Right cardiac atrium (tissue), 5 donors: ENCODE measurements around the gene GPC6. TPM values are rescaled to one million over a fixed set of nuclear protein-coding genes. Genes with fewer than 3 reads are reported as not detected.

Source experiments
- ATAC-seq, 2 donors: fragments of 200-7000 bp; cut with Tn5 transposase; one replicate each; pipeline versions ENCODE4 v1.8.0 to v1.9.1; 2020; ENCODE audit warnings: moderate library complexity in 2 of 2, mild to moderate bottlenecking in 1 of 2
- DNase-seq, 3 donors: peaks; one replicate each; pipeline ENCODE4 v3.0.0-alpha.2; 2020
- H3K27ac ChIP-seq: one replicate; pipeline ENCODE4 v1.5.1; 2013; ENCODE audit warnings: mild to moderate bottlenecking, low read length, control low read depth, moderate library complexity
- H3K27me3 ChIP-seq: one replicate; pipeline ENCODE4 v1.6.1; 2013; ENCODE audit not compliant: control insufficient read depth, insufficient read depth
- H3K4me1 ChIP-seq: one replicate; pipeline ENCODE4 v1.6.1; 2013; ENCODE audit warnings: low read length; ENCODE audit not compliant: control insufficient read depth, insufficient read depth
- H3K4me3 ChIP-seq: one replicate; pipeline ENCODE4 v1.5.1; 2013; ENCODE audit warnings: low read length, control low read depth
- H3K9me3 ChIP-seq: one replicate; pipeline ENCODE4 v1.6.1; 2013; ENCODE audit warnings: low read length; ENCODE audit not compliant: control insufficient read depth
- WGBS: extraction: QIAGEN DNeasy Blood & Tissue Kit; methylation state at CpG from one replicate; pipeline ENCODE4 v1.1.7; 2013; 5-methylcytosine and 5-hydroxymethylcytosine counted together
- intact Hi-C, 4 donors: fragments of 100-400 bp; cut with DNase I; formaldehyde crosslinking; loops; one replicate each; pipeline versions ENCODE4 v1.11.0 to v1.14.0; 2022 to 2023
- polyA plus RNA-seq: library from polyadenylated mRNA; stranded (reverse); fragments of 200-250 nt; gene quantifications from one replicate; pipeline ENCODE4 v1.2.3, GENCODE V29; 2013
- total RNA-seq, 4 donors: library from RNA; stranded (reverse); fragmentation: NEBNext Ultra II Directional; extraction: Animal tissue kit (Norgen Biotek cat#: 25700); gene quantifications; one replicate each; pipeline ENCODE4 v1.2.1, GENCODE V29; 2021
- donor health status: healthy with polysubstance abuse.
- donor health status: DM: no; HTN: yes; CAD: no.
- donor health status: DM: no; HTN: no; CAD: no.
- donor health status: DM: no; HTN: yes; CAD: no; lungs with severe emphysema.
- donor health status: DM: yes; HTN: yes; CAD: no.

The GPC6 gene
- total and polyA plus RNA-seq, 5 donors, result 1.5 to 11.0 (median 5.3) TPM

DNA sequence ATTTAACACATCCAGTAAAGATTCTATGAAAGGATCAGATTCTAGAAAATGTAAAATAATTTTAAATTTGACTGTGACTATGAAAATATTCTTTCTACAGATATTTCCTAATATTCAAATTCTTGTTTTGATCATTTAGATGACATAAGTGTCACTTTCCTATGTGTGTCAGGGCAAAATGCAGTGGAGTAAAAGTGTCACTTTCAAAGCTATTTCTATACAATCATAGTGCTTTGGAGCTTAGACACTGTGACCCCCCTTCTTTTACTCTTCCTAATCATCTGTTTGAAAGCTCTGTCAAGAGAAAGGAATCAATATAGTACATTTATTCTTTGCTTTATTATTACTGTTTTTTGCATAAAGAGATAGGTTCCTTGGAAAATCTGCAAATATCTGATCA is 760.9 kb downstream of the GPC6 start:
- ATAC-seq, result no peak
- no peaks in the 10 kb centered on the region for H3K4me1 ChIP-seq

DNA sequence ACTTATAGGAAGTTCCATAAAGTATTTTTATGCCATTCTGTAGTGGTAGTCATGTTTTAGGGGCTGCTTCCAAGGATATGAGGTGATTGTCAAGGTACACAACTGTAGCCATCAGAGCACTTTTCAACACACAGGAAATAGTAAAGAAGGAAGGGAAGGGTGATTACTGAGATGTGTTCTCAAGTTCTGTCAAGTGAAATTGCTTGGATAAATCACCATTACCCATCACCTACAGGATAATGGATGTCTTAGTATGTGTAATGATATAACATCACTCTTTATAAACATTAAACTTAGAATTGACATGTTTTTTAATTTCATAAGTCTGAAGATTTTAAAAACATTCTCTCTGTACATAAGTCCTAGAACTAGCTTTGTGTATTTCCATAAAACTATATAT is 765.0 kb downstream of the GPC6 start:
- Histone ChIP-seq H3K27ac (no peak overlapping the region), H3K4me3 (no peak overlapping the region), H3K27me3 (no peaks in the 10 kb centered on the region), H3K9me3 (no peaks in the 10 kb centered on the region), H3K4me1 (no peaks in the 10 kb centered on the region)
- intact Hi-C loops, result no loop called here
- ATAC-seq, result no peak
- DNase-seq, result no peak

More for the DNA sequence above, 760.9 kb downstream of the GPC6 start:
- Histone ChIP-seq H3K27ac (no peak overlapping the region), H3K4me3 (no peak overlapping the region), H3K27me3 (no peaks in the 10 kb centered on the region), H3K9me3 (no peaks in the 10 kb centered on the region)
- DNase-seq, result no peak
- intact Hi-C loops, result no loop called here

DNA sequence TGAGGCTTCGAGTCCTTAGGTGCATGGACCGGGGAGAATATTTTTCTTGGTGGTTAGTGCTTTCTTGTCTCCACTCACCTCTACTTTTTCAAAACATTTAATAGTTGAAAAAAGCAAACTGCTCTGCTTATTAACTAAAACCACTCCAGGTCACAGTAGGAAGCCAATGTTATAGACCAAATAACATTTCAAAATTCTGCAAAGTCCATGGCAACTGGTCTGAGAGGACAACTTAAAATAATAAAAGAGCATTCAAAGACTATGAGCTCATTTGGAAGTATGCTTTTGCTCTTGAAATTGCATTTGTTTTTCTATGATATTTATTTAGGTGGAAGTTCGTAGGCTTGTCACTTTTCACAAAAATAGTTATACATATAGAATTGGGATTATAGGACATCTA is 769.9 kb downstream of the GPC6 start:
- H3K4me3 ChIP-seq, result no peak overlapping the region
- DNase-seq, result no peak
- no peak overlapping the region for H3K27ac ChIP-seq
- no peaks in the 10 kb centered on the region for H3K4me1 ChIP-seq
- intact Hi-C loops, result no loop called here
- 90% methylated on average over 3 of the region's 3 CpGs for WGBS
- H3K27me3 ChIP-seq, result no peaks in the 10 kb centered on the region
- no peaks in the 10 kb centered on the region for H3K9me3 ChIP-seq
- no peak for ATAC-seq

DNA sequence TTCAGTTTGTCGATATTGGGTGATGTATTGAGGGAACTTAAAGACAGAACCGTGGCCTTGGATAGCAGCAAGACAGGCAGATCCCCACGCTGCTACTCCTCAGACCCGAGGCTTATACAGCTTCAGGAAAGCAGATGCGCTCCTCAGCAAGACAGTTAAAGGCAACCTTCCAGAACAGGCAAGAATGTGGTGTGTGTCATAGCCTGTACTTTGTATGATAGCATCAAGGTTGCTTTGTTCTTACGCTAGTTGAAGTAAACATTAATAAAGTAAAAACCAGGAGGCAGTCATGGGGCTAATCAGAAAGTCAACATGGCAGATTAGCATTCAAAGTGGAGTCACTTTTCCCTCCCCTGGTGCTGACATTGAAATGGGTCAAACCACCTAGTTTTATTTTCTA is 779.7 kb downstream of the GPC6 start:
- Histone ChIP-seq H3K27me3 (no peaks in the 10 kb centered on the region), H3K27ac (no peak overlapping the region), H3K4me3 (no peak overlapping the region), H3K9me3 (no peaks in the 10 kb centered on the region), H3K4me1 (no peaks in the 10 kb centered on the region)
- ATAC-seq (no peak), DNase-seq (no peak)
- WGBS, result 80% methylated on average over 6 of the region's 6 CpGs
- intact Hi-C loops, result no loop called here

DNA sequence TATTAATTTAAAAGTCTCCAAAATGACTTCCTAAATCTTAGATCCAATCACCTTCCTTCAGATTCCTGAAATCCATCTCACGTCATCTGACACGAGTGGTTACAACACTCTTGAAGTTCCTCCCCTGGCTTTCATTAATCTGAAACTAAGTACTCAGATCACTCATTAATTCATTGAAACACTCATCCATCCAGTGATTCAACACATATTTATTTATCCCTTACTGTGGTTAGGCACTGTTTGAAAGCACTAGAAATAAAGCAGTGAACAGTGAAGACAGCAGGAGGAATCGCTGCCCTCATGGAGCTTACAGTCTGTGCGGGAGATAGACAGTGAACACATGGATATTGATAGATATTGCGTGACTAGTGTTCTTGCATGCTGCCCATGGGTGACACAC is 780.5 kb downstream of the GPC6 start:
- Histone ChIP-seq H3K27ac (no peak overlapping the region), H3K4me1 (no peaks in the 10 kb centered on the region), H3K9me3 (no peaks in the 10 kb centered on the region), H3K27me3 (no peaks in the 10 kb centered on the region), H3K4me3 (no peak overlapping the region)
- DNase-seq (no peak), ATAC-seq (no peak)
- intact Hi-C loops, result no loop called here
- 90% methylated on average over 5 of the region's 5 CpGs for WGBS

DNA sequence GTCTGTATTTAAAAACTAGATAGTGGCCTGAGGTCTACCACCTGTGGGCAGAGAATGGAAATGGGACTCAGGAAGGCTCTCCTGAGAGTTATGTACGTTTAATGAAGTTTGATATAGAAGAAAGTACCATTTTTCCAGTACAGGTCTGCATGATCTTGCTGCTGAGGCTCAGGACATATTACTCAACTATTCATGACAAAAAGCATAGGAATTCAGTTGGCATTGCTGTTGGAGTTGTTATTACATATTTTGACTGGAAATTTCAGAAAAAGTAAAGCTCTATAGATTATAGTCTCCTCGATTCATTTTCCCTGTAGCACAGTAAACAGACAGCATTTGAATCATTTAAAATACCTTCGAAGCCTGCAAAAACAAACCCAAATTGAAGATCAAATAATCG is 783.1 kb downstream of the GPC6 start:
- H3K27ac ChIP-seq, result no peak overlapping the region
- DNase-seq (no peak), ATAC-seq (no peak)
- H3K9me3 ChIP-seq, result no peaks in the 10 kb centered on the region
- H3K4me3 ChIP-seq, result no peak overlapping the region
- 81% methylated on average over 4 of the region's 4 CpGs for WGBS
- H3K27me3 ChIP-seq, result no peaks in the 10 kb centered on the region
- H3K4me1 ChIP-seq, result no peaks in the 10 kb centered on the region
- intact Hi-C loops, result no loop called here

DNA sequence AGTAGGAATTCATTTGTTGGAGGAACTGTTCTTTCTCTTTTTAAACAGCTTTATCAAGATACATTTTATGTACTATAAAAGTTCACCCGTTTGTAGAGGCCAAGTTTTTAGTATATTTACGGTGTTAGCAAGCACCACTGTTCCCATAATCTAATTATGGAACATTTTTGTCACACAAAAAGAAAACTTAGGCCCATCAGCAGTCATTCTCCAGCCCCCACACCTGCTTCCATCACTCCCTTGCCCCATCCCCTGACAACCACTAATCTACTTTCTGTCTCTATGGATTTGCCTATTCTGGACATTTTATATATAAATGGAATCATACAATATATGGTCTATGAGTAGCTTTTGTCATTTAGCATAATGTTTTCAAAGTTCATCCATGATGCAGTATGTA is 787.9 kb downstream of the GPC6 start:
- no peak overlapping the region for H3K27ac ChIP-seq
- DNase-seq (no peak), ATAC-seq (no peak)
- intact Hi-C loops, result no loop called here
- H3K27me3 ChIP-seq, result no peaks in the 10 kb centered on the region
- no peaks in the 10 kb centered on the region for H3K4me1 ChIP-seq
- H3K4me3 ChIP-seq, result no peak overlapping the region
- H3K9me3 ChIP-seq, result no peaks in the 10 kb centered on the region
- WGBS, result 70% methylated on average over 2 of the region's 2 CpGs

DNA sequence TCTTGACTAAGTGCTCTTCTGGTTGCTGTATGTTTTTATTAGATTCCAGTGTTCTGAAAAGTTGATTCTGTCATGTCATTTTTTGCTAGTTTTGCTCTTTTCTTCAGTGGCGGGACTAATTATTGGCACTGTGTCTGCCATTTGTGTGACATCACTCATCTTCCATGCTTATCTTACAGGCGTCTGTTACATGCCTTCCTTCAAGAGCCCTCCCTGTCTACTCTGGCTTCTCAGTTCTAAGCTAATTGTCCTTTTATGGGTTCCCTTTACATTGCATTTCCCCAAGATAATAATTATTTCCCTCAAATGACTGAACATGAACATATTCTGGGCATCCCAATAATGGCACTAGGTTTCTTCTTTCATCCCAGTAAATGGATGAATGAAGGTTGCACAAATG is 793.8 kb downstream of the GPC6 start:
- WGBS, result 45% methylated on average over 2 of the region's 2 CpGs

DNA sequence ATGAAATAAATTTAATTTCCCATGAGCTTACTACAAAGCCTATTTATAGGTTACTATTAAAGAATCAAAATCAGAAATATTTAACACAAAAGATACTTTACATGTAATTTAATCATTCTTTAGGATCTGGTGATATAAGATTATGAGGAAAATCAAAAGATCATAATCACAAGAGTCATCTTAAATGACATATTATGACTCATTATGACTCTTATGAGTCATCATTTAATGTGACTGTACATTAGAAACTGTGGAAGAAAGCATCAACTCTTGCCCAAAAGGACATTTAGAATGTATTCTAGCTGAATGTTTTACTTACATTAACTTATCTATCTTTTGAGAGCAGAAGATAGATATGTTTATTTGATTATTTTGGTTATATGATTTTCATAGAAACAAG is 794.2 kb downstream of the GPC6 start:
- DNase-seq (no peak), ATAC-seq (no peak)
- intact Hi-C loops, result no loop called here

More for the DNA sequence above, 793.8 kb downstream of the GPC6 start:
- Histone ChIP-seq H3K9me3 (no peaks in the 10 kb centered on the region), H3K4me3 (no peak overlapping the region), H3K4me1 (no peaks in the 10 kb centered on the region), H3K27ac (no peak overlapping the region), H3K27me3 (no peaks in the 10 kb centered on the region)
- intact Hi-C loops, result no loop called here
- DNase-seq, result no peak
- ATAC-seq, result no peak

DNA sequence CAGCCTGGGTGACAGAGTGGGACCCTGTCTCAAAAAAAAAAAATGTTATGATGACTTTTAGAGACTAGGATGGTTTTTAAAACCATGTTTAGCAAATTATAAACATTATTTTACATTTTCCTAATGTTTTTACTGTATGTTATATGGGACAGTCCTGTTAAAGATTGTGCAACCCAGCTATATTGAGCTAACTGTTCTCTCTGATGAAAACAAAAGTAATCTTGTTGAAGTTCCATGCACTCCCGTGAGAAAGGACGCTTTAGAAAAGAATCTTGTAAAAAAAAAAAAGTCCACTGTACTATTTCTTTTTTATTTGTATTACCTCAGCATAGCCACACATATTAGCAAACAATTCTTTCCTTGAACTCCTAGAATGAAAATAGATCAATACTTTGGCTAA is 801.6 kb downstream of the GPC6 start:
- intact Hi-C loops, result no loop called here
- Histone ChIP-seq H3K4me1 (no peaks in the 10 kb centered on the region), H3K27me3 (no peaks in the 10 kb centered on the region), H3K9me3 (no peaks in the 10 kb centered on the region), H3K27ac (no peak overlapping the region), H3K4me3 (no peak overlapping the region)
- WGBS, result 60% methylated on average over 2 of the region's 2 CpGs
- DNase-seq (no peak), ATAC-seq (no peak)

More for the DNA sequence above, 794.2 kb downstream of the GPC6 start:
- H3K9me3 ChIP-seq, result no peaks in the 10 kb centered on the region
- no peak overlapping the region for H3K4me3 ChIP-seq
- H3K27ac ChIP-seq, result no peak overlapping the region
- H3K4me1 ChIP-seq, result no peaks in the 10 kb centered on the region
- H3K27me3 ChIP-seq, result no peaks in the 10 kb centered on the region

DNA sequence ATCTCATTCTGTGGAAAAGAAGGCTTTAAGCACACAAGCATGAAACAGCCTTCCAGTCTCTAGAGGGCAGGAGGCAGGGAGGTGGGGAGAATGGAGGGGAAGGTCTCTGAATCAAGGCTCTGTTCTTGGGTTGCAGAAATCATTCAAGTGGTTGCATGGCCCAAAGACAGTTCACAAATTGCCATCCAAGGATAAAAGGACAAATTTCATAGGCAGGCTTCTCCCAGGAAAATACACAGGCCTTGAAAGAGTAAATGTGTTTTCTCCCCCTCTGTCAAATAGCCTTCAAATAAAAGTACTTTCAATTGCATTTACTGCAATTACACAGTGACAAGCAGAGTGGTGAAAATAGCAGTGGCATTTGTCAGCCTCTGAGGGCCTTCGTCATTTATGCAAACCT is 802.0 kb downstream of the GPC6 start:
- H3K4me1 ChIP-seq, result no peaks in the 10 kb centered on the region
- ATAC-seq, result no peak
- no peak for DNase-seq
- H3K27me3 ChIP-seq, result no peaks in the 10 kb centered on the region
- H3K9me3 ChIP-seq, result no peaks in the 10 kb centered on the region
- no peak overlapping the region for H3K27ac ChIP-seq
- H3K4me3 ChIP-seq, result no peak overlapping the region
- intact Hi-C loops, result no loop called here
- WGBS, result 57% methylated on average over 1 of the region's 1 CpG

DNA sequence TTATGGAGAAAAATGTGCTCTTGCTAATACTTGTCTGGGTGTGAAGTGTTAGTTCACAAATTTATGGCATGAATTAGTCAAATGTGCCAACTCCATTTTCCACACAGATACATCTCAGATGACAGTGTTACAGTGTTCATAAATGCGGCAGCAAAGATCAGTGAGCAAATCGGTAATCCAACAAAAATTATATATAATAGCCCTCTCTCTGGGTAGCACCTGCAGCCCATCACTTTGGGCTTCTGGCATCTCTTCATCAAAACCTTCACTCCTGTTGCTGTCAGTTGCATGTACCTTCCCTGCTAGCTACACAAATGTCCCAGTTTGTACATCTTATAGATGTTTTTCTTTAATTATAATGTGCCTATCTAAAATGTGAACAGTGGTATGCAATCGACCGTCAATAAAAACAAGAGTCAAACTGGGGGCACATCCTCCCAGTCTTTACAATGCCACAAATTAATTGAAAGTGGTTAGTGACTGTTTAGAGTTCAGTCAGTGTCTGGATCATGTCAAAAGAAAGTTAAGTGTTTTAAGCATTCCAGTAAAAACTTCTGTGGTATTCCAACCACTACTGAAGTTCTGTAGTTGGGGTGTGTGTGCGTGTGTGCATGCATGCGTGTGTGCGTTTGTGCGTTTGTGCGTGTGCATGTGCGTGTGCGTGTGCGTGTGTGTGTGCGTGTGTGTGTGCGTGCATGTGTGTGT is 804.0 kb downstream of the GPC6 start:
- Histone ChIP-seq H3K27me3 (no peaks in the 10 kb centered on the region), H3K4me3 (no peak overlapping the region), H3K9me3 (no peaks in the 10 kb centered on the region), H3K27ac (no peak overlapping the region), H3K4me1 (no peaks in the 10 kb centered on the region)
- 93% methylated on average over 14 of the region's 14 CpGs for WGBS
- intact Hi-C loops, result no loop called here
- ATAC-seq, result no peak
- DNase-seq, result no peak
